Fibroblast of pulmonary artery (primary cell): ENCODE measurements around the gene FAM120B.

Source experiments
- DNase-seq: peaks from one replicate; pipeline ENCODE4 v3.0.0-alpha.2; 2010; ENCODE audit warnings: low read depth
- H3K4me3 ChIP-seq: replicated peaks from 2 replicates; pipeline ENCODE4 v1.5.1; 2011; ENCODE audit warnings: low read depth, mild to moderate bottlenecking, control low read depth, low read length, moderate library complexity
- TF ChIP-seq, protein P1 (sequence below): IDR thresholded peaks from 2 replicates; pipeline ENCODE4 v1.5.1; 2011; ENCODE audit warnings: mild to moderate bottlenecking, control low read depth, low read length, inconsistent platforms; ENCODE audit errors: missing control alignments

FAM120B gene

GRCh38 chr6:170292111-170292406, 14.5 kb upstream of the FAM120B start:
- no peak for DNase-seq
- no peak overlapping the region for H3K4me3 ChIP-seq

GRCh38 chr6:170292407-170293158, 14.0 kb upstream of the FAM120B start:
- H3K4me3 ChIP-seq = no peak overlapping the region
- TF ChIP-seq, protein P1, sequence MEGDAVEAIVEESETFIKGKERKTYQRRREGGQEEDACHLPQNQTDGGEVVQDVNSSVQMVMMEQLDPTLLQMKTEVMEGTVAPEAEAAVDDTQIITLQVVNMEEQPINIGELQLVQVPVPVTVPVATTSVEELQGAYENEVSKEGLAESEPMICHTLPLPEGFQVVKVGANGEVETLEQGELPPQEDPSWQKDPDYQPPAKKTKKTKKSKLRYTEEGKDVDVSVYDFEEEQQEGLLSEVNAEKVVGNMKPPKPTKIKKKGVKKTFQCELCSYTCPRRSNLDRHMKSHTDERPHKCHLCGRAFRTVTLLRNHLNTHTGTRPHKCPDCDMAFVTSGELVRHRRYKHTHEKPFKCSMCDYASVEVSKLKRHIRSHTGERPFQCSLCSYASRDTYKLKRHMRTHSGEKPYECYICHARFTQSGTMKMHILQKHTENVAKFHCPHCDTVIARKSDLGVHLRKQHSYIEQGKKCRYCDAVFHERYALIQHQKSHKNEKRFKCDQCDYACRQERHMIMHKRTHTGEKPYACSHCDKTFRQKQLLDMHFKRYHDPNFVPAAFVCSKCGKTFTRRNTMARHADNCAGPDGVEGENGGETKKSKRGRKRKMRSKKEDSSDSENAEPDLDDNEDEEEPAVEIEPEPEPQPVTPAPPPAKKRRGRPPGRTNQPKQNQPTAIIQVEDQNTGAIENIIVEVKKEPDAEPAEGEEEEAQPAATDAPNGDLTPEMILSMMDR = no peak
- DNase-seq = no peak

More at GRCh38 chr6:170292111-170292406, 14.5 kb upstream of the FAM120B start:
- TF ChIP-seq, protein P1 = no peak

- DNase-seq = no peak
- no peak overlapping the region for H3K4me3 ChIP-seq
- TF ChIP-seq, protein P1 = no peak
These were observed 13.0 kb upstream of the FAM120B start for GRCh38 chr6:170293341-170294231.

DNA sequence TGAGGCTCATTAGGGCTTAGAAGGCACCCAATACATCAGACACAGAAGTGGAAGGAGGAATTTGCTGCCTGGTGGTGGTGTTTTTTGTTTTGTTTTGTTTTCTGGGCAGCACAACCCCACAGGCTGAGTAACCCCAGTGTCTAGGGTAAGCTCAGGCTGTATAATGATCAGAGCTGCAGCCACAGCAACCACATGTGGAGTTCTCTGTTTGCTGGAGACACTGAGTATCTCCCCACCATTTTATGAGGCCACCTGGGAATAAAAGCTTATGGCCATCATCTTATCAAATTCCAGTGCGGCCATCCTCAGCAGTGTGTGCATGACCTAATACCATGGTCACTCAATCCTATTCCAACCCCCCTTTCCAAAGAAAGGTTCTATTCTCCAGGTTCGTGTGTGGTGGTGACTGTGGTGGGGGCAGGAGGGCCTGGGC, 12.2 kb upstream of the FAM120B start:
- TF ChIP-seq, protein P1 = no peak
- DNase-seq = no peak
- H3K4me3 ChIP-seq = no peak overlapping the region

DNA sequence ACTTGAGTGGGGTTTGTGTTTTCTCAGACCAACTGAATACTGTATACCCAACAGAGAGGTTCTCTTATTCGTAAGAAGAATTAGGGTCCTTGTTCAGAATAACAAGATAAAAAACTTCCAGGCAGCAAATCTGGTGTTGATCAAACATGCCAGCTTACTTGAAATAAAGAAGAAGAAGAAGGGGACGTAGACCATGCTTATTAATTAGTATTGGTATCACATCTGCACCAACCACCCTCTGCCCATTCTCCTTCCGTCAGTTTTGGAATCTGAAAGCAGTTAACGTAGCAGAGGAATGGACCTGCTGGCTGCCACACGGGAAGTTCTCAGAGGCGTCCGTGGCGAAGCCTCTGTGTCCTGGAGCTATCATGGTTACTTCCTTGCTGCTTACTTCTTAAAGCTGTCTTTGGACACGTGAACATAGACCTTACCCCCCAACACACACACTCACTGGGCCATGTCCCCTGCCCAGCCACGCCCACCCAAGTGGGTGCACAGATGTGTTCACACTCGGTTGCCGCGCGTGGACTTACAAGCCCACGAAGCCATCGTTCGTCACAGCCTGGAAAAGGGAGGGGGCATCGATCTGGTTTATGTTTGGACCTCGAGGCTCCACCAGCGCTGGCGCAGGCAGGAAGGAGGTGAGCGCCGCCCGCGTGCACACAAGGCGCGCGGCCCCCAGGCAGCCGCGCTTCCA, 11.6 kb upstream of the FAM120B start:
- no peak for DNase-seq
- TF ChIP-seq, protein P1 = no peak
- peak overlapping the region; percentile 42 for H3K4me3 ChIP-seq

DNA sequence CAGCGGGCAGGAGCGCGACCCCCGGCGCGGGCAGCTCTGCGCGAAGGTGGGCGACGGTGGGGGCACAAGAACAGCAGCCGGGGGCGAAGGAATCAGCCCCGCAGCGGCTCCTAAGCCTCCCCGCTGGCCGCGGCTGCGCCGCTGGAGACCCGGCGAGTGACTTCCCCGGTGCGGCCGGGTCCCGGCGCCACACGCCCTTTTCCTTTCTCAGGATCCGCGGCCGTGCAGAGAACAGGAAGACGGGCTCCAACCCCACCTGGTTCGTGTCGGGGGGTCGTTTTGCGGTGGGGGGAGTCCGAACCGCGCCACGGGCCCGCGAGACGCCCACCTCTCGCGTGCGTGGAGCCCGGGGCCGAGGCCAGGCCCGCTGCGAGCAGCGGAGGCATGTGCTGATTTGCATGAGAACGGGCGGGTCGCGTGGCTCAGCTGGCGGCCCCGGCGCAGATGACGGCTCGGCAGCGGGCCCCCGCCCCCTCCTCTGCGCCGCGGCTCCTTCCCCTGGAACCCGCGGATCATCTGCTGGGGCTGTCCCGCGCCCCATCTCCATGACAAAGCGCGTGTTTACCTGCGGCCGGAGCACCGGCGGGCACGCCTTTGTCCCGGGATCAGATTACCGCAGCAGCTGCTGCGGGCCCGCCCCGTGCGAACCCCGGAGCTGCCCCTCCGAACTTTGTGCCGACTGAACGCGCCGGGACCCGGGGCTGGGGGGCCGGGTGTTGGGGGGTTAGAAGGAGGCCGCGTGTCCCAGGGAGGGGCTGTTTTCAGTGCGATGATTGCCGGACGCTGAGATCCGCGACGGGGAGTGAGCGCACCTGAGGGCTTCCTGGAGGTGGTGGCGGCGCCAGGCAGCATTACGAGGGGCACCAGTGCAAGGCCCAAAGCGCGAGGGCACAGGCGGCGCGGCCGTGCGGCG, 10.8 kb upstream of the FAM120B start:
- peak overlapping the region; percentile 42 for H3K4me3 ChIP-seq
- TF ChIP-seq, protein P1 = no peak
- no peak for DNase-seq
